GM21381 (cell line): ENCODE measurements around the gene CRKL.
"Not testable (repeated sequence)": the region's sequence is repeated elsewhere in the genome, so short reads cannot be mapped to it uniquely, and the experiment has no call there.

Experiments
- ATAC-seq: cut with Tn5 transposase; IDR thresholded peaks from one replicate; pipeline ENCODE4 v1.9.1; 2021; ENCODE audit warnings: mild to moderate bottlenecking, moderate library complexity; ENCODE audit not compliant: unreplicated experiment

CRKL gene

GRCh38 chr22:20916916-20917810 is at the start of gene CRKL:
CRKL (plus strand) TSS chr22:20917407; CDS start chr22:20917935, 528 bp downstream.
- peak; percentile 96 for ATAC-seq

GRCh38 chr22:20868025-20868962 is 48.9 kb upstream of the CRKL start:
- ATAC-seq: no peak

GRCh38 chr22:20869234-20869633 is 48.0 kb upstream of the CRKL start:
- no peak for ATAC-seq

GRCh38 chr22:20873214-20873613 is 44.0 kb upstream of the CRKL start:
- ATAC-seq: no peak

- ATAC-seq: no peak
Observed at GRCh38 chr22:20875296-20875695, 41.9 kb upstream of the CRKL start.

- ATAC-seq: no peak
Observed at GRCh38 chr22:20877715-20878114, 39.5 kb upstream of the CRKL start.

- ATAC-seq: no peak
Observed at GRCh38 chr22:20881231-20881630, 36.0 kb upstream of the CRKL start.

GRCh38 chr22:20881869-20882815 is 35.1 kb upstream of the CRKL start:
- no peak for ATAC-seq

GRCh38 chr22:20882855-20883254 is 34.4 kb upstream of the CRKL start:
- no peak for ATAC-seq

- no peak for ATAC-seq
Observed at GRCh38 chr22:20884454-20884853, 32.8 kb upstream of the CRKL start.

GRCh38 chr22:20885017-20885556 is 32.1 kb upstream of the CRKL start:
- no peak for ATAC-seq

GRCh38 chr22:20885557-20886323 is 31.5 kb upstream of the CRKL start:
- no peak for ATAC-seq

- ATAC-seq: no peak
Observed at GRCh38 chr22:20887375-20887774, 29.8 kb upstream of the CRKL start.

GRCh38 chr22:20889025-20889704 is 28.0 kb upstream of the CRKL start:
- ATAC-seq: no peak

GRCh38 chr22:20889904-20890540 is 27.2 kb upstream of the CRKL start:
- ATAC-seq: no peak

GRCh38 chr22:20890975-20891374 is 26.2 kb upstream of the CRKL start:
- ATAC-seq: no peak

- not testable (repeated sequence) for ATAC-seq
Observed at GRCh38 chr22:20897737-20898136, 19.5 kb upstream of the CRKL start.

GRCh38 chr22:20899827-20900423 is 17.3 kb upstream of the CRKL start:
- ATAC-seq: no peak
